ENCODE data around the gene ART3.

Gene ART3

DNA sequence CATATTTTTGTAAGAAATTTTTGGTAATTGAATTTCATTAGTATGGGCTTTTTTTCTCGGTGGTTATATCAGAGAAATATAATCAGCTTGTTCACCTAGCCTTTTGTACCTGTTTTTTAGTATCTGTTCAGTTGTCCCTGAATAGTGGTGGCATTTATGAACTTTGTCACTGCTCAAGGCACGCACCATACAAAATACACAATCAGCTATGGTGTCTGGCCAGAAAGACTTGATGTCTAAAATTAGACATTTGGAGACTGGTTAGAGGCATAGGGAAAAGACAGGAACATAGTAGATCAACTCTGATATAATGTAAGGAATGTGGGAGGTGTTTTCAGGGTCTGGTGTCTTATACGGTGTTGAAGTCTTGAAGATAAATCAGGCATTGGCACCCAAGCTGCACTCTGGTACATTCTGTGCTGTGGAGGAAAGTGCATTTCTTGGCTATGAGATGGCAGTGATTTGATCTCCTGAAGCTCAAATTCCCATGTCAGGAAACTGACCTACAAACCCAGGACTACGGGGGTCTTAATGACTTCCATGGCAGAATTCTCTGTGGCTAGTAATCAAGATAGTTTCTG is 3.6 kb downstream of the ART3 start:
- TF ChIP-seq, protein P1, sequence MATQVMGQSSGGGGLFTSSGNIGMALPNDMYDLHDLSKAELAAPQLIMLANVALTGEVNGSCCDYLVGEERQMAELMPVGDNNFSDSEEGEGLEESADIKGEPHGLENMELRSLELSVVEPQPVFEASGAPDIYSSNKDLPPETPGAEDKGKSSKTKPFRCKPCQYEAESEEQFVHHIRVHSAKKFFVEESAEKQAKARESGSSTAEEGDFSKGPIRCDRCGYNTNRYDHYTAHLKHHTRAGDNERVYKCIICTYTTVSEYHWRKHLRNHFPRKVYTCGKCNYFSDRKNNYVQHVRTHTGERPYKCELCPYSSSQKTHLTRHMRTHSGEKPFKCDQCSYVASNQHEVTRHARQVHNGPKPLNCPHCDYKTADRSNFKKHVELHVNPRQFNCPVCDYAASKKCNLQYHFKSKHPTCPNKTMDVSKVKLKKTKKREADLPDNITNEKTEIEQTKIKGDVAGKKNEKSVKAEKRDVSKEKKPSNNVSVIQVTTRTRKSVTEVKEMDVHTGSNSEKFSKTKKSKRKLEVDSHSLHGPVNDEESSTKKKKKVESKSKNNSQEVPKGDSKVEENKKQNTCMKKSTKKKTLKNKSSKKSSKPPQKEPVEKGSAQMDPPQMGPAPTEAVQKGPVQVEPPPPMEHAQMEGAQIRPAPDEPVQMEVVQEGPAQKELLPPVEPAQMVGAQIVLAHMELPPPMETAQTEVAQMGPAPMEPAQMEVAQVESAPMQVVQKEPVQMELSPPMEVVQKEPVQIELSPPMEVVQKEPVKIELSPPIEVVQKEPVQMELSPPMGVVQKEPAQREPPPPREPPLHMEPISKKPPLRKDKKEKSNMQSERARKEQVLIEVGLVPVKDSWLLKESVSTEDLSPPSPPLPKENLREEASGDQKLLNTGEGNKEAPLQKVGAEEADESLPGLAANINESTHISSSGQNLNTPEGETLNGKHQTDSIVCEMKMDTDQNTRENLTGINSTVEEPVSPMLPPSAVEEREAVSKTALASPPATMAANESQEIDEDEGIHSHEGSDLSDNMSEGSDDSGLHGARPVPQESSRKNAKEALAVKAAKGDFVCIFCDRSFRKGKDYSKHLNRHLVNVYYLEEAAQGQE (IDR thresholded peaks at IDR 0.05; ENCODE audit: insufficient read depth in 1 of 2, low read depth in 2 of 2, low read length in 2 of 2), result no peak
- TF ChIP-seq FOXP2 (optimal IDR thresholded peaks at IDR 0.05; ENCODE audit: borderline replicate concordance, extremely low read depth, extremely low read length, insufficient read depth), result no peak
- TF ChIP-seq TAF1 (IDR thresholded peaks at IDR 0.05; ENCODE audit: borderline replicate concordance, insufficient read depth, low read length), result no peak
- TF ChIP-seq POLR2AphosphoS5 (IDR thresholded peaks at IDR 0.05; ENCODE audit: low read depth, low read length), result no peak
- TF ChIP-seq SIN3A (IDR thresholded peaks at IDR 0.05; ENCODE audit: borderline replicate concordance, insufficient read depth, low read length), result no peak

DNA sequence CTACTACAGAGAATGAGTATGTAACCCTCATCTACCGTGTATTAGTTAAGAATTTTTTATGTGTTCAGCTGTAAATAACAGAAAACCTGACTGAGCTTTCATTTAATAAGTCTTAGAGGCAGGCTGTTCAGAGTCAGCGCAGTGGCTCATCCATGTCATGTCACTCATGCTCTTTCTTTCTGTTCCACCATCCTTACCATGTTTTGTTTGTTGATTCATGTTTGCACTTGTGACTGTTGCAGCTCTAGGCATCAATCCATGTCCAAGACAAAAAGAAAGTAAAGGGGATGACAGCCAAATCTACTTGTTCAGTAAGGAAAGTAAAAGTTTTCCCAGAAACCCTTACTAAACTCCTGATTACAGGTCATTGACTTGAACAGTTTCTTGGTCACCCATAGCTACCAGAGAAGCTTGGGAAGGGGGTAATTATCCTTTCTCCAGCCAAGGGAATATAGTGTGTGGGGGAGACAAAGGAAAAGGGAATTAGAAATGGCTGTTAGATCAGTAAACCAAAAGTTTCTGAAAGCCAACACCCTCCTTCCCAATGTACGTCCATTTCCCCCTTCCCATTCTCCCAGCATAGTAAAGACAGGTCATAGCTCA is 9.0 kb downstream of the ART3 start:
- TF ChIP-seq SIN3A (IDR thresholded peaks at IDR 0.05; ENCODE audit: borderline replicate concordance, insufficient read depth, low read length) (no peak), POLR2AphosphoS5 (IDR thresholded peaks at IDR 0.05; ENCODE audit: low read depth, low read length) (no peak), FOXP2 (optimal IDR thresholded peaks at IDR 0.05; ENCODE audit: borderline replicate concordance, extremely low read depth, extremely low read length, insufficient read depth) (no peak), TAF1 (IDR thresholded peaks at IDR 0.05; ENCODE audit: borderline replicate concordance, insufficient read depth, low read length) (no peak)
- TF ChIP-seq, protein P1 (IDR thresholded peaks at IDR 0.05; ENCODE audit: insufficient read depth in 1 of 2, low read depth in 2 of 2, low read length in 2 of 2), result no peak

DNA sequence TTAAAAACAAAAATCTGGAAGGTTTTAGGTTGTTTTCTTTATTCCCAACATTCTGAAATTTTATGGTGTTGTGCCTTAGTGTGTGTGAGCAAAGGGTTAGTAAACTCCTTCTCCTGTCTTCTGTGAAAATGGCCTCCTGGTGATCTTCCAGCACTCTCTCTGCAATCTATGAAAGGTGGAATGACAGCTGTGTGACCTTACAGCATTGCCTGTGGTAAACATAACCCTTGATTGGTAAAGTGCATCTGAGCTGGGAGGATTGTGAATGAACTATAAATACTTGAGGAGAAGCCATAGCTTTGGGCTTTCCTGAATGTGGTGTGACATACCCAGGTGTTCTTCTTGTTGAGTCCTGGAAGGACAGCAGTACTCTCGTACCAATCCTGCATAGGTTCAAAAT is 10.0 kb downstream of the ART3 start:
- no peak for TF ChIP-seq TAF1 (IDR thresholded peaks at IDR 0.05; ENCODE audit: borderline replicate concordance, insufficient read depth, low read length)
- TF ChIP-seq FOXP2 (optimal IDR thresholded peaks at IDR 0.05; ENCODE audit: borderline replicate concordance, extremely low read depth, extremely low read length, insufficient read depth), result no peak
- TF ChIP-seq, protein P1 (IDR thresholded peaks at IDR 0.05; ENCODE audit: insufficient read depth in 1 of 2, low read depth in 2 of 2, low read length in 2 of 2), result no peak
- TF ChIP-seq SIN3A (IDR thresholded peaks at IDR 0.05; ENCODE audit: borderline replicate concordance, insufficient read depth, low read length), result no peak
- TF ChIP-seq POLR2AphosphoS5 (IDR thresholded peaks at IDR 0.05; ENCODE audit: low read depth, low read length), result no peak

DNA sequence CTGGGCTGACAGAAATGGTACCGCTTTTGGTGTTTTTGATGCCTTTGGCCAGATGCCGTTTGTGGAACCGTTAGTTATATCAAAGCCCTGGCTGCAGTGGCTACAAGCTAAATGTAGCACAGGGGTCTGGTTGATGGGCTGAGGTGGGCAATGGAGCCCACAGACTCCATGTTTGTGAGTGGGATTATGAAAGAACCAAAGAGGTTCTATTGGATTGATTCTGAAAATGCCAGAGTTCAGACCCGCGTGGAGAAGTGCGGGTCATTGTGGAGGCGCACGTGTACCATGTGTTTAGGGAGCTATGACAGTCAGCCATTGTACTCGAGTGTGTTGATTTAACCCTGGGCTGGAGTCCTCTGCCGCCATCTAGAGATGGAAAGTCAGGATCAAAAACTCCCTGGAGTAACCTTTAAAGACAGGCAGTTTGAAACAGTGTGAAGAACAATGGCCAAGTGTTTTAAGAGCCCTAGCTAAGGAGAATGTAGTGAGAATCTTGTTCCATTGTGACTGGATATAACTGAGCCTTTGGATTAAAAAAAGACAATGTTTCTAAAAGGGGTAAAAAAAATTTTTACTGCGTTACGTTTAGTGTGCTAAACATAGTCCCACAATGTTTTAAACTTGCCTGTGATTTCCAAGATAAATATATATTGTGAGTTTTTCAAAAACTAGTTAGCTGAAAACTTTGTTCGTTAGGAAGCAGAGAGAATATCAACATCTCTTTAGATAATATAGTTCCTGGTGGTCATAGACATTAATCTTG is 12.7 kb downstream of the ART3 start:
- TF ChIP-seq TAF1 (IDR thresholded peaks at IDR 0.05; ENCODE audit: borderline replicate concordance, insufficient read depth, low read length), result no peak
- TF ChIP-seq FOXP2 (optimal IDR thresholded peaks at IDR 0.05; ENCODE audit: borderline replicate concordance, extremely low read depth, extremely low read length, insufficient read depth), result no peak
- TF ChIP-seq, protein P1 (IDR thresholded peaks at IDR 0.05; ENCODE audit: insufficient read depth in 1 of 2, low read depth in 2 of 2, low read length in 2 of 2), result 0 out of 4 replicates have a peak, but pooled peaks of 1 of the 2 experiments have one; percentile 14
- no peak for TF ChIP-seq POLR2AphosphoS5 (IDR thresholded peaks at IDR 0.05; ENCODE audit: low read depth, low read length)
- peak; percentile 70; the same call in 1 of the 2 replicates for TF ChIP-seq SIN3A (IDR thresholded peaks at IDR 0.05; ENCODE audit: borderline replicate concordance, insufficient read depth, low read length)
